Gastroesophageal sphincter (tissue), 4 donors: ENCODE results near the gene EEF1AKMT3. TPM values are rescaled to one million over a fixed set of nuclear protein-coding genes. Genes with fewer than 3 reads are reported as not detected.

Experiments
- ATAC-seq: fragments of 150-250 bp; one replicate; pipeline ENCODE4 v1.9.1; 2016; ENCODE audit warnings: mild to moderate bottlenecking, moderate library complexity
- H3K27ac ChIP-seq, 4 donors: fragments of 200-600 bp; sonication (generic) in 3 of 4; 1 replicate in 3 of 4; 2 replicates in 1 of 4; pipeline ENCODE4 v1.5.1; 2016 to 2019
- H3K27me3 ChIP-seq: fragments of 200-600 bp; sonication (generic); one replicate; pipeline ENCODE4 v1.5.1; 2019
- H3K36me3 ChIP-seq, 2 donors: fragments of 200-600 bp; sonication (generic); one replicate each; pipeline ENCODE4 v1.5.1; 2019; ENCODE audit warnings: control low read depth in 1 of 2
- H3K4me1 ChIP-seq, 3 donors: fragments of 200-600 bp; sonication (generic); 1 replicate in 2 of 3; 2 replicates in 1 of 3; pipeline ENCODE4 v1.5.1; 2016 to 2019; ENCODE audit warnings: control low read depth in 2 of 3
- H3K4me3 ChIP-seq, 2 donors: fragments of 200-600 bp; sonication (generic); one replicate each; pipeline ENCODE4 v1.5.1; 2019; ENCODE audit warnings: mild to moderate bottlenecking in 1 of 2, moderate library complexity in 1 of 2
- H3K9me3 ChIP-seq, 3 donors: fragments of 200-600 bp; sonication (generic); one replicate each; pipeline ENCODE4 v1.5.1; 2017 to 2019; ENCODE audit warnings: control low read depth in 2 of 3
- CTCF ChIP-seq, 4 experiments: fragments of 200-600 bp in 2 of 4; fragments of 450-650 bp in 2 of 4; sonication (generic) in 1 of 4; IDR thresholded peaks; one replicate each; pipeline ENCODE4 v1.5.1; 2017 to 2019; ENCODE audit warnings: antibody characterized with exemption in 4 of 4, mild to moderate bottlenecking in 2 of 4, moderate library complexity in 2 of 4
- EP300 ChIP-seq: sonication (generic); formaldehyde crosslinking; IDR thresholded peaks from one replicate; pipeline ENCODE4 v1.6.1; 2017; ENCODE audit warnings: antibody characterized with exemption, mild to moderate bottlenecking
- POLR2A ChIP-seq, 2 donors: fragments of 450-650 bp; IDR thresholded peaks; one replicate each; pipeline ENCODE4 v1.6.1; 2017; ENCODE audit warnings: antibody characterized with exemption in 2 of 2, mild to moderate bottlenecking in 2 of 2, moderate library complexity in 1 of 2
- POLR2AphosphoS5 ChIP-seq: sonication (generic); formaldehyde crosslinking; IDR thresholded peaks from one replicate; pipeline ENCODE4 v1.6.1; 2017; ENCODE audit warnings: antibody characterized with exemption
- WGBS, 2 donors: methylation state at CpG; one replicate each; pipeline ENCODE4 v1.1.5; 2018; ENCODE audit warnings: low coverage in 1 of 2; 5-methylcytosine and 5-hydroxymethylcytosine counted together
- total RNA-seq, 4 donors: library from RNA; depleted of rRNA; stranded (reverse); fragments of >200 nt; gene quantifications; one replicate each; pipeline ENCODE4 v1.1.0, GENCODE V29; 2016

EEF1AKMT3 gene
- total RNA-seq, 4 donors from 2014 or later = 10.8 to 19.5 (median 11.7) TPM

GRCh38 chr12:57724936-57725740 is 47.3 kb upstream of the EEF1AKMT3 start:
- Histone ChIP-seq H3K27ac (no peak overlapping the region), H3K9me3 (no peaks in the 10 kb centered on the region), H3K27me3 (peaks cover 50% of the 10 kb centered on the region), H3K4me1 (peaks cover 0 to 28% (median 4%) of the 10 kb centered on the region in 3 donors), H3K36me3 (peaks cover 0 to 21% of the 10 kb centered on the region in 2 donors), H3K4me3 (no peak overlapping the region)
- no peak for ATAC-seq
- WGBS, 2 donors = 41 to 47% methylated on average over 2 to 4 of the region's 11 CpGs
- TF ChIP-seq POLR2AphosphoS5 = no peak
- no peak for TF ChIP-seq EP300
- no peak for TF ChIP-seq POLR2A (IDR thresholded peaks at IDR 0.05)
- TF ChIP-seq CTCF (IDR thresholded peaks at IDR 0.05) = no peak

DNA sequence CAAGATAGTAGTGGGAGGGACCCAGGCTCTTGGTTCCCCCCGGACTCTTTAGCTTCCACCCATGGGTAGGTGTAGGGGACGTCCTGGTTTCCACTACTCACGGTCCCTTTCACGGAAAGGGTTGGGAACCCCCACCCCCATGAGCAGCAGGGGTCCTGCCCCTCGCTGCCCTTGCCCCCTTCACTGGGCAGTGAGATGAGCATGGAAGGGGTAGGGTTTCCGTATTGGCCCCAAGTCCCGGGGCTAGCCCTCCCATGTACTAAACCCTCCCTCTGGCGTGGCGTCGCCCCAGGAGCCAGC is 46.6 kb upstream of the EEF1AKMT3 start:
- peaks cover 57% of the 10 kb centered on the region for H3K27me3 ChIP-seq
- peak overlapping the region in 1 of 2 donors; percentile 74 for H3K4me3 ChIP-seq
- peak overlapping the region in 1 of 4 donors; percentile 74 for H3K27ac ChIP-seq
- no CpG with 5 or more reads among the region's 10 CpGs for WGBS, 2 donors
- ATAC-seq = no peak
- TF ChIP-seq POLR2AphosphoS5 = no peak
- TF ChIP-seq CTCF (IDR thresholded peaks at IDR 0.05) = no peak
- TF ChIP-seq POLR2A (IDR thresholded peaks at IDR 0.05) = no peak
- no peak for TF ChIP-seq EP300
- peaks cover 0 to 28% (median 4%) of the 10 kb centered on the region in 3 donors for H3K4me1 ChIP-seq
- H3K36me3 ChIP-seq = peaks cover 0 to 14% of the 10 kb centered on the region in 2 donors
- no peaks in the 10 kb centered on the region for H3K9me3 ChIP-seq

- H3K4me1 ChIP-seq = peaks cover 0 to 28% (median 4%) of the 10 kb centered on the region in 3 donors
- TF ChIP-seq CTCF (IDR thresholded peaks at IDR 0.05) = peak in 3 of 4 experiments; percentile 45 to 76 (median 58)
- no peak for TF ChIP-seq POLR2AphosphoS5
- TF ChIP-seq POLR2A (IDR thresholded peaks at IDR 0.05) = no peak
- no peak for TF ChIP-seq EP300
- H3K9me3 ChIP-seq = no peaks in the 10 kb centered on the region
- ATAC-seq = peak; percentile 82
- no CpG with 5 or more reads among the region's 79 CpGs for WGBS, 2 donors
- peaks cover 62% of the 10 kb centered on the region for H3K27me3 ChIP-seq
- H3K4me3 ChIP-seq = peak overlapping the region; percentile 12 to 74
- H3K27ac ChIP-seq = peak overlapping the region in 3 of 4 donors; percentile 54 to 74 (median 64)
- peaks cover 0 to 9% of the 10 kb centered on the region in 2 donors for H3K36me3 ChIP-seq
Observed at GRCh38 chr12:57726151-57726883, 46.1 kb upstream of the EEF1AKMT3 start.

- no CpG with 5 or more reads among the region's 76 CpGs for WGBS, 2 donors
- peaks cover 70% of the 10 kb centered on the region for H3K27me3 ChIP-seq
- H3K27ac ChIP-seq = peak overlapping the region in 2 of 4 donors; percentile 54 to 74
- TF ChIP-seq CTCF (IDR thresholded peaks at IDR 0.05) = peak in 3 of 4 experiments; percentile 44 to 47 (median 46)
- no peak for TF ChIP-seq POLR2AphosphoS5
- peak; percentile 34 for ATAC-seq
- no peaks in the 10 kb centered on the region for H3K9me3 ChIP-seq
- H3K4me1 ChIP-seq = peaks cover 0 to 28% (median 4%) of the 10 kb centered on the region in 3 donors
- H3K4me3 ChIP-seq = peak overlapping the region; percentile 12 to 74
- H3K36me3 ChIP-seq = peaks cover 0 to under 1% of the 10 kb centered on the region in 2 donors
Observed at GRCh38 chr12:57726884-57727757, 45.3 kb upstream of the EEF1AKMT3 start.
